Prostate gland (tissue), 1 donor: Measurements from ENCODE around the gene ELAVL2.

Experiments used
- POLR2A ChIP-seq: fragments of 450-650 bp; IDR thresholded peaks from one replicate; pipeline ENCODE4 v1.6.1; 2016; ENCODE audit warnings: antibody characterized with exemption, mild to moderate bottlenecking
- POLR2AphosphoS5 ChIP-seq: sonication (generic); formaldehyde crosslinking; IDR thresholded peaks from one replicate; pipeline ENCODE4 v1.6.1; 2017; ENCODE audit warnings: antibody characterized with exemption

- TF ChIP-seq POLR2AphosphoS5 (no peak), POLR2A (no peak)
Observed at GRCh38 chr9:23662320-23662719, 163.7 kb downstream of the ELAVL2 start.
